ENCODE results near the gene PRDM16. TPM values are rescaled to one million over a fixed set of nuclear protein-coding genes. Genes with fewer than 3 reads are reported as not detected.

The PRDM16 gene
- total RNA-seq, 1 donor from 2014 or later: 12.9 TPM

DNA sequence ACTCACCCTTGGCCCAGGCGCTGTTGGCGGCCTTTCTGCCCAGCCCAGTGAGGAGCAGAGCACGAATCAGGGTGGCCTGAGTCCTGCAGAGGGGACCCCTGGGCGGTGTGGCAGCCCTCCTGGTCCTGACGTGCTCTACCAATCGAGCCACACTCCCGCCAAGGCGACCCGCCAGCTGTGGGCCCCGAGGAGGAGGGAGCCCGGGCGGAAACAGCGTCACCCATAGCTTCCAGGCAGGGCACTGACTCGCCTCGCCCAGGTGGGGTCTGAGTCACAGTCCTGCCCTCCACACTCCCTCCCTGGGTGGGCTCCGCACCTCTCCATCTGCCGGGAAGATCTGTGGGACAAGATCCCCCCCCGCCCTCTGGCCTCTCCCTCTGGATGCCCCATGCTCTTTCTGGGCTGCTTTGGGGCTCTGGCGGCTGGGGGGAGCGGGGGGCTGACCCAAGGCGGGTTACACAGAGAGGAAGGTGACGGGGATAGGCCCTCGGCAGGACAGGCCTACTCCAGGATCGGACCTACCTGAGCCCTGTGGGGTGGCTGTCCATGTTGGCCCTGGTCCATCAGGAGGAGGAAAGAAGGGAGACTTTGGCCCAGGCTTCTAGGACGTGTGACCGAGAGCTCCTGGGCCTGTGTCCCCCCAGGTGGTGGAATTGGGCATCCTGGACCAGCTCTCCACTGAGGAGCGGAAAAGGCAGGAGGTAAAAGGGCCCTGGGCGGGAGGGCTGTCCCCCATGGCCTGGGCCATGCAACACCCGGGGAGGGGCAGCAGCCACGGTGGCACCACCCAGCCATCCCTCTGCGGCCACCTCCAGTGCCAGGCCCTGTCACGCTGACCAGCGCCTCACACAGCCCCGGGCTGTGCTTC is 399.5 kb downstream of the PRDM16 start:
- DNase-seq (ENCODE audit: low spot score): no peak
- intact Hi-C loops (cut with DNase I): no loop called here

DNA sequence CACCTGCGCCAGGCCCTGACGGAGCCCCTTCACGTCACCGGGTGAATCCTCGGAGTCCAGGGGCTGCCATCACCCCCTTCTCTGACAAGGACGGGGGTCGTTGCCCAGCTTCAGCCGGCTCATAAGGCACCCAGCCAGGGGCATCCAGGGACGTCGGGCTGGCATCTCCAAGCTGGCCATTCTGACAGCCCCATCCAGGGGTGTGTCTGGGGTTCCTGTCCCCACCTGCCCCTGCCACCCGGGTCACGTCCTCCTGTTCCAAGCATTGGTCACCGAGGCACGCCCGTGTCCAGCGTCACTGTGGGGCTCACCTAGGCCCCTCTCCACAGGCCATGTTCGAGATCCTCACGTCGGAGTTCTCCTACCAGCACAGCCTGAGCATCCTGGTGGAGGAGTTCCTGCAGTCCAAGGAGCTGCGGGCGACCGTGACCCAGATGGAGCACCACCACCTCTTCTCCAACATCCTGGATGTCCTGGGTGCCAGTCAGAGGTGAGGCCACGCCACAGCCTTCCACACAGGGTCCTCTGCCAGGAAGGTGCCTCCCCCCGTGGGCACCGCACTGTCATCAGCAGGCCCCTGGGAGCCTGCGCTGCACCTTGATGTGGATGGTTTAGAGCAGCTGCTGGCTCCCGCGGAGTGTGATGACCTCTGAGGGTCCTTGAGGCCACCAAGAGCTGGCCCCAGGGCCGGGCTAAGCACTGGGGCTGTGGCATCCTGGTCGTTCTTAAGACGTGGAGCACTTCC is 400.3 kb downstream of the PRDM16 start:
- intact Hi-C loops (cut with DNase I): no loop called here
- DNase-seq (ENCODE audit: low spot score): no peak

DNA sequence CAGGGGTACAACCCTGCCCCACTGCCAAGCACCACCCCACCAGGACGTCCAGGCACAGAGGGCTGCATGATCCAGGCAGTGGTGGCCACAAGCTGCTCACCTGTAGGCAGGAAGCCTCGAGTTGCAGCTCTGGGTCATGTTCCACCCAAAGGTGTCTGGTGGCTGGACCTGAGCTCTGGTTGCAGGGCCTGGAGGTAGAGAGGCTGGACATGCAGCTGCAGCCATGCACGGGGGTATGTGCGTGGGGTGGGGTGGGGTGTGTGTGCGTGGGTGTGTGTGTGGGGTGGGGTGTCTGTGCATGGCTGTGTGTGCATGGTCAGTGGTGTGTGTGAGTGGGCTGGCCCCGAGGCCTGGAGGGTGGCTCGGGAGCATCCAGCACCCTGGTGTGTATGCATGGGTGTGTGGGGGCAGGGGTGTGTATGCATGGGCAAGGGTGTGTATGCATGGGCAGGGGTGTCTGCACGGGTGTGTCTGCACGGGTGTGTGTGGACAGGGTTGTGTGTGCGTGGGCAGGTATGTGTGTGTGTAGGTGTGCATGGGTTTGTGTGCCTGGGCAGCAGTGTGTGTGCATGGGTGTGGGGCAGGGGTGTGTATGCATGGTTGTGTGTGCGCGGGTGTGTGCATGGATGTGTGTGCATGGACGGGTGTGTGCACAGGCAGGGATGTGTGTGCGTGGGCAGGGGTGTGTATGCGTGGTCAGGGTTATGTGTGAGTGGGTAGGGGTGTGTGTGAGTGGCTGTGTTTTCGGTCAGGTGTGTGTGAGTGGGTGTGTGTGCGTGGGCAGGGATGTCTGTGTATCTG is 401.0 kb downstream of the PRDM16 start:
- no peak for DNase-seq (ENCODE audit: low spot score)
- intact Hi-C loops (cut with DNase I): no loop called here

DNA sequence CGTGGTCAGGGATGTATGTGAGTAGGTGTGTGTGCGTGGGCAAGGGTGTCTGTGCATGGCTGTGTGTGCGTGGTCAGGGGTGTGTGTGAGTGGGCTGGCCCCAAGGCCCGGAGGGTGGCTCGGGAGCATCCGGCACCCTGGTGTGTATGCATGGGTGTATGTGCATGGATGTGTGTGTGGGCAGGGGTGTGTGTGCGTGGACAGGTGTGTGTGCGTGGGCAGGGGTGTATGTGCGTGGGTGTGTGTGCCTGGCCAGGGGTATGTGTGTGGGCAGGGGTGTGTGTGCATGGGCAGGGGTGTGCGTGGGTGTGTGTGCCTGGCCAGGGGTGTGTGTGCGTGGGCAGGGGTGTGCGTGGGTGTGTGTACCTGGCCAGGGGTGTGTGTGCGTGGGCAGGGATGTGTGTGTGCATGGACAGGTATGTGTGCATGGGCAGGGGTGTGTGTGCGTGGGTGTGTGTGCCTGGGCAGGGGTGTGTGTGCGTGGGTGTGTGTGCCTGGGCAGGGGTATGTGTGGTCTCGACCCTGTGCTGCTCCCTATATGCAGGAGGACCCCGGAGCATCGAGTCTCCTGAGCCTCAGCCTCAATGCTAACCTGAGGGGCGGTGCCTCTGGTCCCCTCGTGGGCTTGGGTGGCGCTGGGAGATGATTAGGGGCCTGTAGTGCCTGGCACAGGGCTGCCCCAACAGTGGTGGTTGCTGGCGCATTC is 401.8 kb downstream of the PRDM16 start:
- intact Hi-C loops (cut with DNase I): no loop called here
- no peak for DNase-seq (ENCODE audit: low spot score)

DNA sequence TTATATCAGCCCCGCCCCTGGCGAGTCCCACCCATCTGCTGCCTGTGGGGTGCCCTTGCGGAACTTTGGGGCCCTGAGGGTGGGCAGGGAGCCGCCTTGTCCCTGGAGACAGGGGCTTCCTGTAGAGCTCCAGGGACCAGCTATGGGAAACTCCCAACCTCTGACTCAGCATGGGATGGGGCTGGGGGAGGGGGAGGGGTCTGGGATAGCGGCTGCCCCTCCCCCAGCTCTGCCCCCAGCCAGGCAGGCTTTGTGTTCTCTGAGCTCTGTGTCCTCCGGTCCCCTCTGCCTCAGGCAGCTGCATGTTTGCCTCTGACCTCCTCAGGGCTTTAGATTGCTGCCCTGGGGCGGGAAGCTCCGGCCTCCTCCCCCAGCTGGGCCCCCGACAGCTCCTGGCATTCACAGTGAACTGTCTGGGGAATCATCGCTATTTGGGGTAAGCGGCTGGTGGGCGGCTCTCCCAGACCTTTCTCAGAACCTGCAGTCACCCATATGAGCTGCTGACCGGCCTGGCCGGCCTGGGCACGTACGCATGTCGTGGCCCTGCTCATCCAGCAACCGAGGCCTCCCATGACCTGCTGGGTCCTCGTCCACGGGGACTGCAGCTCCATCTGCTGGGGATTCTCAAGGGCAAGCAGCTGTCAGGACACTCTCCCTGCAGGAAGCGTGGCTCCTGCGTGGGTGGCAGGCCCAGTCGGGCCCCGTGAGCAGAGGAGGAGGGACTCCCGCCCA is 402.5 kb downstream of the PRDM16 start:
- intact Hi-C loops (cut with DNase I): no loop called here
- no peak for DNase-seq (ENCODE audit: low spot score)

DNA sequence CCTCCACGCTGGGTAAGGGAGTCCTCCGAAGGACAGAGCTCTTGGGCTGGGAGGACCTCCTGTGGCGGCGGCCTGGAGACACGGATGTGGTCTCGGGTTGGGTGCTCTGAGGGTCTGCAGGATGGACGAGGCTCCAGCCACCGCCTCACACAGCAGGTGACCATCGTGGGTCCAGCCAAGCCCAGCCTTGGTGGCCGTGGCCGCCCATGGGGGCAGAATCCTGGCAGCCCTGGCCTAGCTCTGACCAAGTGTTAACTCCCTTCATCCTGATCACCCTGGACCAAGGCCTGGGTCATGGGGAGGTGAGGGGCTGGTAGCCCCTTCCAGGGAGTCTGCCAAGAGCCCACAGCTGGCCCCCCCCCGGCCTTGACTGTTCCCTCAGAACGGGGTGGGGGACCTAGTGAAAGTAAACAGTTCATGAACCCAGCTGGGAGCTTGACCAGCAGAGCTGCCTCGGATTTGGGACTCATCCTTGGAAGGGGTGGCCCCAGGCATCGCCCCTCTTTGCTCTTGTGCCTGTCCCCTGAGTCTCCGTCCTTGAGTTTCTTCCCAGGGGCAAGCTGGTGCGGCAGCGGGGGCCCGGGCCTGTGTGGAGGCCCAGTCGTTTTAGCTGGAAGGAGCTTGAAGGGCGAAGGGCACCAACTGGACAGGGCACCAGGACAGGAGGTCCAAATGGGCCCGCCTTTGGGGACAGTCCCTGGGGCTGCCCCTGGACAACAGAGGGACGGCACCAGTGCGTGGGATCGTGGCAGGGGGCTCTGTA is 403.3 kb downstream of the PRDM16 start:
- intact Hi-C loops (cut with DNase I): no loop called here
- no peak for DNase-seq (ENCODE audit: low spot score)

DNA sequence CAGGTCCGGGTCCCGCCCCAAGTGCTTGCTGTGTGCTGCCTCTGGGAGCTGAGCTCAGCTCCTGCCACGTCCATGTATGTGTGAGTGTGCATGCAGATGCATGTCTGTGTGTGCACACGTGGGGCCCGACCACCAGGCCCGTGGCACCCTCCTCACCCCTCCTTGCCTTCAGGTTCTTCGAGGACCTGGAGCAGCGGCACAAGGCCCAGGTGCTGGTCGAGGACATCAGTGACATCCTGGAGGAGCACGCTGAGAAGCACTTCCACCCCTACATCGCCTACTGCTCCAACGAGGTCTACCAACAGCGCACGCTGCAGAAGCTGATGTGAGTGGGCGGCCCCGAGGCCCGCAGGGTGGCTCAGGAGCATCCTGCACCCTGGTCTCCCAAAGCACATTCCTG is 403.9 kb downstream of the PRDM16 start:
- intact Hi-C loops (cut with DNase I): no loop called here
- DNase-seq (ENCODE audit: low spot score): no peak

DNA sequence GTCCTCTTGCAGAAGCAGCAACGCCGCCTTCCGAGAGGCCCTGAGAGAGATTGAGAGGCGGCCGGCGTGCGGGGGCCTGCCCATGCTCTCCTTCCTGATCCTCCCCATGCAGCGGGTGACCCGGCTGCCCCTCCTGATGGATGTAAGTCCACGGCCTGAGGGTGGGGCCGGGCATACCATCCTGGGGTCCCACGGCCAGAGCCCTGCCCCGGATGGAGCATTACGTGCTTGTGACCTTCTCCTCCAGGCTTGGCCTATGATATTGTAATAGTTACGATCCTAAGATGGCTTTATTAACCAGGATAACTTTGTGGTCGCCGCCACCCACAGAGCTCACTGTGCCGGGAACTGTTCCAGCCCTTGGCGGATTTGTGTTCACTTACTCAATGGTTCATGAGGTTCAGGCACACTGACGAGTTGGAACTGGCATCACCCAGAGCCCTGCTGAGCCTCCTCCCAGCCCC is 404.4 kb downstream of the PRDM16 start:
- DNase-seq (ENCODE audit: low spot score): no peak

DNA sequence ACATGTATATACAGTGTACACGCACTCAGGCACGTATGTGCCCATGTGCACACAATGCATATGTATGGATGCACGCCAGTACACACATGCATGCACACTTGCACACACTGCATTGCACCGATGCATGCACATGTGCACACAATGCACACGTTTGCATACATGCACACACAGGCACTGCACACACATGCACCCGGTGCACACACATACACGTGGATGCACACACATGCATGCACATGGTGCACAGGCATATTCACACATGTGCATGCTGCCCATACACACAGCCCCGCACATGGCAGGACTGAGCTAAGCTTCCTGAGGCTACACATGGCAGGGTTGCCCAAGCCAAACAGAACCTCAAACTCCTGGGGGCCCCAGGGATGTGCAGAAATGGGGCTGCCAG is 405.0 kb downstream of the PRDM16 start:
- intact Hi-C loops (cut with DNase I): no loop called here
- no peak for DNase-seq (ENCODE audit: low spot score)

More for the DNA sequence above, 404.4 kb downstream of the PRDM16 start:
- intact Hi-C loops (cut with DNase I): no loop called here

DNA sequence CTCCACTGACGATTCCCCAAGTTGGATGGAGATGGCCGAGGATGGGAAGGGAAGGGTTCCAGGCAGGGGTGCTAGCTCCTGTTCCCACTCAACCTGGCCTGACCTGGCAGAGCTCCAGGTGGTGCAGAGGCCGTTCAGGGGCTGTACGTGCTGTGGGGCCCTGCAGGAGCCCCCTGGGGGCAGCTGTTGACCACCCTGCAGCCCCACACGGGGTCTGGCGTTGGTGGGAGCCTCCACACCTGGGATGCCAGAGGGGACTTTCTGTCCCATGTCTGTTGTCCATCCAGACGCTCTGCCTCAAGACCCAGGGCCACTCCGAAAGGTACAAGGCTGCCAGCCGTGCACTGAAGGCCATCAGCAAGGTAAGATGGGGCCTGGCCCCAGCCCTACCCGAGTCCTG is 405.4 kb downstream of the PRDM16 start:
- intact Hi-C loops (cut with DNase I): no loop called here
- no peak for DNase-seq (ENCODE audit: low spot score)

DNA sequence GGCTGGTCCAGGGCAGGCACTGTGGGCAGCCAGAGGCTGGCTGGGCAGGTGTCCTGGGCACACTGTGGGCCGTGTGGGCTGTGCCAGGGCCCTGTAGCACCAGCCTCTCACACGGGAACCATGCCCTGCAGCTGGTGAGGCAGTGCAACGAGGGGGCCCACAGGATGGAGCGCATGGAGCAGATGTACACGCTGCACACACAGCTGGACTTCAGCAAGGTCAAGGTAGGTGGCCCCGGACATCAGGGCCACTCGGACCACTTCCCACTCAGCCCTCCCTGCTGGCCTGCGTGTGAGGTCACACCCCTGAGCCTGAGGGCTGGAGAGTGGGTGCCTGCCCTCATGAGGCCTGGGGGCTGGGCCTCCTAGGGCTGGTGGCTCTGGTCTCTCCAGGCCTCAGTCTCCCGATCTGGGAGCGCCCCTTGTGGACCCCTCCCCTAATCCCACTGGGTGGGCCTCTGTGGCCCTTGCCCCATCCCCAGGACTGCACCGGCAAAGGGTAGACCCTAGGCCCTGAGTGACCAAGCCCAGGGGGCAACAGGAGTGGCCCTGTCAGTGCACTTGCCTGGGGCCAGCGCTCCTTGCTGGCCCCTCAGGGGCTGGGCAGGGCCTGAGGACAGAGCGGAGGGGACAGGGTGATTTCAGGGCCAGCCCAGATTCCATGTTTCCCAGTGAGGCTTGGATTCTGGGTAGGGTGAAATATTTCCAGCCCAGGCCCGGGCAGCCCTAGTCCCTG is 407.0 kb downstream of the PRDM16 start:
- intact Hi-C loops (cut with DNase I): no loop called here
- no peak for DNase-seq (ENCODE audit: low spot score)

DNA sequence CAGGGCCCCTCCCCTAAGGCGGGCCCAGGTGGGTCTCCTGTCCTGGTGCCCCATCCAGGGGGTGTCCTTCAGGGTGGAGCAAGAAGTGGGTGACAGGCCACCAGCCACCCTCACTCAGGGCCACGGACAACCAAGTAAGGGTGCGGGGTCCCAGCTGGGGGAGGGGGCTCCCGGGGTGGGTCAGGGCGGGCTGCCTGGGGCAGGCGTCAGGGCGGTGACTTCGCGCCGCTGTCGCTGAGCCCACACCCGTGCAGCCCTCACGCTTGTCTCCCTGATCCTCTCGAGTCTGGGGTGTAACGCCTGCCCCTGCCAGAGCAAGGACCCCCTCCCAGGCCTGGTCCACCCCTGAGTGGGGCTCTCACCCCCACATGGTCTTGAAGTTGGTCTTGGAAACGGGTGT is 407.7 kb downstream of the PRDM16 start:
- no peak for DNase-seq (ENCODE audit: low spot score)
- intact Hi-C loops (cut with DNase I): no loop called here

DNA sequence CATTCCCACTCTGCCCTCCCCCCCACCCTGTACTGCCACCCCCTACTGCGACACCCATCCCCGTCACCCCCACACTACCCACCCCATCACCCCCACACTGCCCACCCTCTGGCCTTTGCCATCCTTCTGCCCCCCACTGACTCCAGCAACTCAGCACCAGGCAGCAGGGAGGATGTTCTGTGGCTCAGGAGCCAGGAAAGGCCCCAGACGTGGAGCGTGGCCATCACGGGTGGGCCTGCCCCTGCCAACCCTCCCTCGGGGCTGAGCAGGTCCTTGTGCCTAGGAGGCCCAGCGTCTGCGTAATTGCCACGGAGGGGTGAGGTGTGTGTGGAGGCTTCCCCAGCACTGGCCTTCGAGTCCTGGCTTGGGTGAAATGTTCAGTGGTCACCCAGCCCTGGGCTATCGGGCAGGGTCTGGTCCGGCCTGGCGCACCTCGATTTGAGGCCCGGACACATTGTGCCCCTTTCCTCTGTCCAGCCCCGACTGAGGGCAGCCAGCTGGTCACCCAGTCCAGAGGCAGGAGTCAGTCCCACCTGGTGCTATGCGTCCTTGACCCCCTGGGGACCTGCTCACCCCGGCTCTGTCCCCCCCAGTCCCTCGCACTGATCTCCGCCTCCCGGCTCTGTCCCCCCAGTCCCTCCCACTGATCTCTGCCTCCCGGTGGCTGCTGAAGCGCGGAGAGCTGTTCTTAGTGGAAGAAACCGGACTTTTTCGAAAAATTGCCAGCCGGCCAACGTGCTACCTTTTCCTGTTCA is 408.4 kb downstream of the PRDM16 start:
- intact Hi-C loops (cut with DNase I): no loop called here
- DNase-seq (ENCODE audit: low spot score): no peak

DNA sequence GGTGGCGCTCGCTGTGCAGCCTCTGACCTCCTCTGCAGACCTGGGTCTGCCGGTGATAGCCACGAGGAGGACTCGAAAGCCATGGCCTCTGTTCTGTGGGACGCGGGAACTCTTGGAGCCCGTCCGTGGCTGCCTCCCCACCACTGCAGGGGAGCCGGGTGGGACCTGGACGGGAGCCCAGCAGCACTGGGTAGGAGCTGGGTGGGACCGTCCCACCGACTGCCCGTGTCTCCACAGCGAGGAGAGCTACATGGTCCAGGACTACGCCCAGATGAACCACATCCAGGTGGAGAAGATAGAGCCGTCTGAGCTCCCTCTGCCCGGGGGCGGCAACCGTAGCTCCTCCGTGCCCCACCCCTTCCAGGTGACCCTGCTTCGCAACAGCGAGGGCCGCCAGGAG is 409.2 kb downstream of the PRDM16 start:
- intact Hi-C loops (cut with DNase I): no loop called here

DNA sequence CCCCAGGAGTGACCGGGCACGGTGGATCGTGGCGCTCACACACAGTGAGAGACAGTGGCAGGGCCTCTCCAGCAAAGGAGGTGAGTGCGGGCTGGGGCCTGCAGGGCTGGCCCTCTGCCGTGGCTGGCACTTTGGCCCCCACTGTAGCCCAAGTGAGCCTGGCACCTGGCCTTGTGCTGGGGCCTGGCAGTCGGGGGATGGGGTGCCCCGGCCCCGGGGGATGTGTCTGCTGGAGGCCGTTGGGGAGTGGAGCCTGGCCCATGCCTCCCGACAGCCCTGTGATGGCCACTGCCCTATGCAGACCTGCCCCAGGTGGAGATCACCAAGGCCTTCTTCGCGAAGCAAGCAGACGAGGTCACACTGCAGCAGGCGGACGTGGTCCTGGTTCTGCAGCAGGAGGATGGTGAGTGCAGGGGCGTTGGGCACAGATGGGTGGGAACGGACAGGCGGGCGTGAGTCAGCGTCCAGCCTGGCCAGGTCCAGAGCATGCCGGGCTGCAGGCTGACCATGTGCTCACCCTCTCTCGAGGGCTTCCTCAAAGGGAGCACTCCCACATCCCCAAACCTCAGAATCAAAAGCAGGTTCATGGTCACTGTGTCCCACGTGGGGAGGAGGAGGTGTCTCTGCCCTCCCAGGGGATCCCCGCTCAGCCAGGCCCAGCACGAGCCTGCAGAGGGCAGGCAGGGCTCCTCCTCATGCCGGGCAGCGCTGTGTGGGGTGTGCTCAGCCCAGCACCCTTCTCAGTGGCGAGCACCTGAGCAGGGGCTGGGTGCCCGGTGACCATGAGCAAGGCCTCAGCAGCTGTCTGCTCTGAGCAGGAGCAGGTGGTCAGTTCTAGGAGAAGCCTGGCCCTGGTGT is 410.7 kb downstream of the PRDM16 start:
- intact Hi-C loops (cut with DNase I): no loop called here
- no peak for DNase-seq (ENCODE audit: low spot score)

More for the DNA sequence above, 409.2 kb downstream of the PRDM16 start:
- no peak for DNase-seq (ENCODE audit: low spot score)

DNA sequence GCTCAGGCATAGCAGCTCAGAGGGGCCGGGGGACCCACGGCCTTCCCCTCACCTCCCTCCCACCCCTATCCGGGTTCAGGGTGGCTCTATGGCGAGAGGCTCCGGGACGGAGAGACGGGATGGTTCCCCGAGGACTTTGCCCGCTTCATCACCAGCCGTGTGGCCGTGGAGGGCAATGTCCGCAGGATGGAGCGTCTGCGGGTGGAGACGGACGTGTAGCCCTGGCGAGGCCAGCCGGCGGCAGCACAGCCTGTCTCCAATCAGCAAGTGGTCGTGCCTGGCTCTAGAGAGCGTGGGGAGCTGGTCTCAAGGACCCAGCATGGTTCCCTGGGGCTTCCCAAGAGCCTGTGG is 411.3 kb downstream of the PRDM16 start:
- intact Hi-C loops (cut with DNase I): no loop called here
- DNase-seq (ENCODE audit: low spot score): no peak

Measured in cardiac septum (tissue), 1 donor.